ENCODE measurements around the gene MYO18A.

DNA sequence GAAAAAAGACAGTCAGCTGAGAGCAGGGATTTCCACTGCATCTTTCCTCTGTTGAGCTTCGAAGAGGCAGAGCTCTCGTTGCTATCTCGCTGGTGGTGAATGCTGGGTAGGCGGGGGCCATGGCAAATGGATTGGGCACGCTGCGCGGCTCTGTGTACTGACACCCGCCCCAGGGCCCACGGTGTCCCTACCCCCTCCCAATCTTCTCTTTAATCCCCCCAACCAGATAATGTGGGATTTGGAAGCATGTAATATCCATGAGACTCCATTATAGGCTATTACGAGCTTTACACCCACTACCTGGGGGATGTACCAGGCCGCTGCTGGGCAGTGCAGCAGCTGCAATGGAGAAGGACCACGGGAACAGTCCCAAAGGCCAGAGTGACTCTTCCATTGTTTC lies 129.0 kb downstream of the MYO18A start:
- TF ChIP-seq, protein P1, sequence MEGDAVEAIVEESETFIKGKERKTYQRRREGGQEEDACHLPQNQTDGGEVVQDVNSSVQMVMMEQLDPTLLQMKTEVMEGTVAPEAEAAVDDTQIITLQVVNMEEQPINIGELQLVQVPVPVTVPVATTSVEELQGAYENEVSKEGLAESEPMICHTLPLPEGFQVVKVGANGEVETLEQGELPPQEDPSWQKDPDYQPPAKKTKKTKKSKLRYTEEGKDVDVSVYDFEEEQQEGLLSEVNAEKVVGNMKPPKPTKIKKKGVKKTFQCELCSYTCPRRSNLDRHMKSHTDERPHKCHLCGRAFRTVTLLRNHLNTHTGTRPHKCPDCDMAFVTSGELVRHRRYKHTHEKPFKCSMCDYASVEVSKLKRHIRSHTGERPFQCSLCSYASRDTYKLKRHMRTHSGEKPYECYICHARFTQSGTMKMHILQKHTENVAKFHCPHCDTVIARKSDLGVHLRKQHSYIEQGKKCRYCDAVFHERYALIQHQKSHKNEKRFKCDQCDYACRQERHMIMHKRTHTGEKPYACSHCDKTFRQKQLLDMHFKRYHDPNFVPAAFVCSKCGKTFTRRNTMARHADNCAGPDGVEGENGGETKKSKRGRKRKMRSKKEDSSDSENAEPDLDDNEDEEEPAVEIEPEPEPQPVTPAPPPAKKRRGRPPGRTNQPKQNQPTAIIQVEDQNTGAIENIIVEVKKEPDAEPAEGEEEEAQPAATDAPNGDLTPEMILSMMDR (IDR thresholded peaks at IDR 0.05; ENCODE audit: borderline replicate concordance, extremely low read depth, low read length, poor library complexity, severe bottlenecking) = no peak
- no peak for TF ChIP-seq EZH2 (IDR thresholded peaks at IDR 0.05; ENCODE audit: borderline replicate concordance, low read depth, low read length, severe bottlenecking)

Data from DND-41 (cell line).